Retina (tissue), 1 donor: ENCODE measurements around the gene PTN.

Experiments
- DNase-seq: peaks from one replicate; pipeline ENCODE4 v3.0.0-alpha.2; 2016

PTN gene, protein sequence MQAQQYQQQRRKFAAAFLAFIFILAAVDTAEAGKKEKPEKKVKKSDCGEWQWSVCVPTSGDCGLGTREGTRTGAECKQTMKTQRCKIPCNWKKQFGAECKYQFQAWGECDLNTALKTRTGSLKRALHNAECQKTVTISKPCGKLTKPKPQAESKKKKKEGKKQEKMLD

DNA sequence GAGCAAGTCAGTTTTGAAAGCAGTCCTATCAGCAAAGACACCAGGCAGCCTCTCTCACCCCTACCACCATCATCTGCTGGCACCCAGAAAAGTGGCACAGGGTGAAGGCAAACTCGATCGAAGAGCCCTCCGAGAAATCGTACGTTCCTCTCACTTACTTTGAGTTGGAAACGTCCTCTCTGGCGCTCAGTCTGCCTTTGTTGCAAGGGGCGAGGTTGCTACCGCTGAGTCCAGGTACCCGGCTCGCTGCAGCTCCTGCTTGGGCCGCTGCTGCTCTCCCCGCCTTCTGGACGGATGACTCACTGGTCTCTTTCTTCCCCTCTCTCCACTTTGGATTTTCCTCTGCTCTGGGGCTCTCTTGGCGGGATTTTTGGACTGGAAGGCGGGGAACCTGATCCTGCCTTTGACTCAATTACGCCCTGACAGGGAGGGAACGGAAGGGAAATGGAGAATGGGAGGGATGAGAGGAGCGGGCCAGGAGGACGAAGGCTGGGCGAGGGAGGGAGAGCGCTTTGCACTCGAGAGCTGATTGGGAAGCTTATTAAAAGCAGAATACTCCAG is at the start of gene PTN:
Gene PTN, minus strand, starts transcription at position 453 of the 561 bp plus-strand sequence. CDS start 88,760 bp downstream, outside the sequence.
- DNase-seq = peak; percentile 85

DNA sequence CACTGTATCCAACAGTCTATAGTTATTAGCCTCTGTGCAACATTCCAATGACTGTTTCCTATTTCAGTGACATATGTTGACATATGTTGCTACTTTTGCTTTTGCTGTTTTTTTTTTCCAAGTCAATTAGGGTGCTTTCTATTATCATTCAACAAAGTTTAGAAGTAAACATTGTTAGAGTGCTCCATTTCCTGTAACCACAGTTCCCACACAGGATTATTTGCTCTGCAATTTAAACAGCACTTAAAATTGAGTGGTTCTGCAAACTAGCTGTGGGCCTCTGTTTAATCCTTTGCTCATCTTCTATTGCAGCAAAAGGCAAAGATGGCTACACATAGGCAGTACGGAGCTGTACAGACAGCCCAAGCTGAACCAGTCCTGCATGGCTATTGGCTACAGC is 46.5 kb upstream of the PTN start:
- no peak for DNase-seq

DNA sequence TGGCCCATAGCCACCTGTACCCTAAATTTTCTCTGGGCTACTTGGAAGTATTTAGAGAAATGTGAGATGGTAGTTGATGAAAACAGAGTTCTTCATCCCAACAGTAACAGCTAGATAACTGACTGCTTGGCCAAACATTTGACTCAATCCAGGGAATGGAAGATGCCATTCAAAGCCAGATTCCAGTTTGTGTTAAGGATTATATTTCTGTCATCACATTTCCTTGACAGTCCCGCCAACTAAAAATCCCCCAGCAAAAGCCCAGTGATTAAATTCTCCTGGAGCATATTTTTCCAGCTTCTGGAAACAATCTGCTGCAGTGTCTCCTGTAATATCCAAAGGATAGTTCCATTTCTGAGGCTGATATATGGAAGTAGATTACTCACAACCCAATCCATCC is 45.4 kb upstream of the PTN start:
- no peak for DNase-seq

DNA sequence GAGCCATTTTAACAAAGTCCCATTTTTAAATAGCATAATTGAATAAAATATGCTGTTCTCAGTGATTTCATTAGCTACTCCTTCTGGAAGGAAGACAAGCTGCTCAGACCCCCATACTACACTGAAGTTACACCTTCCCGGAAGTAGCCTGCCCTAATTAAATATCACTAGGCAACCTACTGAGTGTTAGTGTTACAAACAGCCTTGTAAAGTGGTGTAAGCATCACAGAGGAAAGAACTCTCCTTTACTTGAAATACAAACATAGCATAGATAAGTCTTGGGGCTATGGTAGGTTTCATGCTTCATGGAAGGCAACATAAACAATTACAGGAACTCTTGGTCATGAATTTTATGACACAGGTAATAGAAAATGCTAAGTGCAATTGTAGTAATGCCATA is 43.4 kb upstream of the PTN start:
- no peak for DNase-seq

DNA sequence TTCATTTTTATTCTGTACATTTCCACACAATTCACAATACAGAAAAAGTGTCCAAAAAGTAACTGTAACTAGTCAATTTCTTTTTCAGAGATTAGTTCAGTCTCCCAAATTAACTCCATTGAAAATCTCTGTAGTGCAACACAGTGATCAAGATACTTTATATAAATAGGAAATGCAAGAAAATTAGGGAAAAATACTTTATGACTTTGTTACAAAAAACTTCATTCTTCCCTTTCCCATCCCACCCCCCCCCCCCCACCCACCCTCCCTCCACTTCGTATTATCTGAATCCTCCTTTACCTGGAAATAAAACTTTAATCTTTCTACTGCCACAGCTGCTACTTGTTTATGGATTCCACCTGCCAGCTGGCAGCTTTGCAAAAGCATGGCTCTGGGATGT is 37.5 kb upstream of the PTN start:
- no peak for DNase-seq

DNA sequence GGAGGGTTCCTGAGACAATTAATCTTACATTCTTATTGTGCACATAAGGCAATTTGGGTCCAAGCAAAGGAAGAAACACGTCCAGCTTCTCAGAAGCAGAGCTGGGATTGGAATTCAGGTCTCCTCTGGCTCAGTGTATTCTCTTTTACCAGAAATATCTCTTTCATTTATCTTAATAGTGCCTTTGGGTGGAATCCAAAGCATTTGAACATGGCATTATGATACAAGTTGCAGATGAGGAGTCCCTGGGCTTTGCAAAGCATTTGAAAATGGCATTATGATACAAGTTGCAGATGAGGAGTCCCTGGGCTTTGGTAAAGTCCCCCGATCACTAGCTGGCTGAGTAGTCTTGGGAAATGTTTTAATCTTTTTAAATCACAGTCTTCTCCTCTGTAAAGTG is 30.0 kb upstream of the PTN start:
- no peak for DNase-seq

DNA sequence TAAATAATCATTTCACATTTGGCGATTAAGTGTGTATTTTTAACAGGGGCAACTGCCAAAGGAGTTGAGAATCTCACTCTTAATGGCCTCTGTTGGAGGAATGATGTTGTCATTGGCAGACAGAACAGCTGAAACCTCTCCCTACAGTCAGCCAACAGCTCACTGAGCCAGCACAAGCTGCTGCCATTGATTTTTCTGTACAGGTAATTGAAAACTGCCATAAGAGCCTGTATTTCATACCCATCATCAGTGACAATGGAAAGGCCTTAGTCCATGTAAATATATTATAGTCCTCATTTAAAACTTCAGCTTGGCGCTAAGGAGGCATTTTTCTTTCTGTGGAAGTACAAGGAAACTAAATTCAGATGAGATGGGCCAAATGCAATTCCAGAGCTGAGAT is 28.1 kb upstream of the PTN start:
- DNase-seq = no peak

DNA sequence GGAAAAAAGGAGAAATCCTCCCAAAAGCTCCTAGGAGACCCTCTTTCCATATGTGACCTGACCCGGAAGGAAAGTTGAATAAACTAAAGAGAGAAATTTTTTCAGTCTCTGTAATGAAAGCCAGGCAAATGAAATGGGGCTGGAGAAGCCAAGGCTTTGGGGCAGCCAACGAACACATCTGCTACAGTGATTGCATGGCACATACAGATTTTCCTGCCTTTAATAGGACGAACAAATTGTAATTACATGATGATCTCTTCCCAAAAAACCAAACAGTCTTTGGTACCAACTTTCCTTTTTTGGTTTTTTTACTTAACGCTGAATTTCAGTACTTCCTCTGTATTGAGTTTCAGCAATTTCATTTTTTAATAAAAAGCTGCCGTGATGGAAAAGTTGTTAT is 23.5 kb upstream of the PTN start:
- no peak for DNase-seq

DNA sequence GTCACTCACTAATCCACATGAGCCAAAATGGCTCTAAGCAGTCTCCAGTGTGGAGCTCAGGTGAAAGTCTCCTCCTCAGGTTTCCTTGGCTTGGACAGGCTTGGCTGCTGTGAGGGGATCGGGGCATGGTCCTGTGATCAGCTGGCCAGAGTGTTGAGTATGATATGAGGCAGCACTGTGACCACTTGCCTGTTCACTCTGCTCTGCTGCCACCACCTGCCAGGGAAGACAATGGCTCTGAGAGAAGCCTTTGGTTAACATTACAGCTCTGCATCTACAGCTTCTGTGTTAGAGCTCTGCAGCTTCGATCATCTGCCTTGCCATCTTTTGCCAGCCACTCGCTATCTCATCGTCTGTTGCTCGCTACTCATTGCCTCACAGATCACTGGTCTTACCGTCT is 20.1 kb upstream of the PTN start:
- no peak for DNase-seq

DNA sequence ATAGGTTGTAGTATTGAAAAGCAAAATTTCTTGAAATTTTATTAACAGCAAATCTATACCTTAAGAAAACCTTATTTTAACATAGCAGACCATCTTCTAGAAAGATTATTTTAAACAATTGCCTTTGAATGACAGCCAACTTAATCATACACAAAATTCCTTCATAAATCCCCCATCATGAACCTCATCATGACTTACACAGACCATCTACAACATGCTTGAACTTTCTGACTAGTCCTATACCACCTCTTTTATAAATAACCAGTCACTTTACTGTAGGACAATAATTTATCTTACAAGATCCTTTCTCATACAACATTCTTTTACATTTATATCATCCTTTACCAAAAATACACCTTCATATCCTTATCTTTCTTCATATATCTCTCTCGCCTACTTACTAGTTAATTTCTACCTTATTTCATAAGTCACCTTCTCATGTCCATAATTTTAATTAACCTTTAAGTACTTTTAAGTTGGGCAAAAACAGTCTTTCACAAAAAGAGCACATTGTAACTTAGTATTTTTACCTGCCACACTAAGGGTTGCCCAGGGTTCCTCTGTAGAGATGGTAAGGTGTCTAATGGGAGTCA is 16.6 kb upstream of the PTN start:
- no peak for DNase-seq

DNA sequence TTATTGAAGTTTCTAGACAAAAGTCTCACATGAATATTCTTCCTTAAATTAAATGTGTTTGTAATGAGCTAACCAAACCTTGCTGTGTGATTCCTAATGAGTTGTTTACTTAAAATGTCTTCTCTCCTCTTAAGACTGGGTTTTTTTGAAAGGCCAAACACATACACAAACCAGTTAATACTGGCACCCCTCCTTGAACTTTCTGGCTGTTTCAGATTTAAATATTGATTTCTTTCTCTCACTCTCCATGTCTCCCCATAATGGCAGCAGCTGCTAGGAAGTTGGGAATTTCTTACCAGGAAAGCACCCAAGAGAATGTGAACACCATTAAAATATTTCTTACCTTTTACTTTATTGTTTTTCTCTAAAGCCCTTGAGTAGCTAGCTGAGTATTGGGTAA is 11.4 kb upstream of the PTN start:
- no peak for DNase-seq

DNA sequence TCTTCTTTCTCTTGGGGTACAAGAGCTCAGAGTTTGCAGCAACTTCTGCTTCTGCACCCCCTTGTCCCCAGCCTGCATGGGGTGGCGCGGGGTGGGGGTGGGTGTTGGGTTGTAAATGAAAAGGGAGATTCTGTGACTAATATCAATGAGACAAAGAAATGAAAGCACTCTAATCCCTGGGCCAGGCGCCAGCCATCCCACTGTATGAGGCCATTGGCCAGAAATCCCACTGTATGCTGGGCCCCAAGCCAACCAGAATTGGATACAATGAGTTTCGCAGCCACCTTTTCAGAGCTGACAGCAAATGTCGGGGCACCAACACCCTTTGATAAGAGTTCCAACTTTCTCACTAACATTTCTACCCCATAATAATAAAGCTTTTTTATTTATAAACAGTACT is 10.9 kb upstream of the PTN start:
- no peak for DNase-seq

DNA sequence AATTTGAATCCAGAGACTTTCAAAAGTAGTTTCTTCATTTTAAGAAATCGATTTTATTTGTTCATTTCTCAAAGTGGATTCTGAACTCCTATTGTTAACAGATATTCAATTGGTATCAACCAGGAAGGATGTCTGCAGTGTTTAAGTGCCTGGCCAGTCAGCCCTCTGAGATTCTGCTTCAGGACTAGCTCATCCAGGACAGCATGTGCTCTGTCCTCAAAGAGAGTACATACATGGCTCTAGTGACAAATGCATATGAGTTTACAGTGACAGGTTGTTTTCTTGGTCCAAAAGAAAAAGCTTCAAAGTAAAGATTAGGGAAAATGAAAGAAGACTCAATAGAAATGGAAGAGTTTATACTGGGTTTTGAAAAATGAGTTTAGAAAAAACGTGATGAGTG is 8.4 kb upstream of the PTN start:
- DNase-seq = no peak

DNA sequence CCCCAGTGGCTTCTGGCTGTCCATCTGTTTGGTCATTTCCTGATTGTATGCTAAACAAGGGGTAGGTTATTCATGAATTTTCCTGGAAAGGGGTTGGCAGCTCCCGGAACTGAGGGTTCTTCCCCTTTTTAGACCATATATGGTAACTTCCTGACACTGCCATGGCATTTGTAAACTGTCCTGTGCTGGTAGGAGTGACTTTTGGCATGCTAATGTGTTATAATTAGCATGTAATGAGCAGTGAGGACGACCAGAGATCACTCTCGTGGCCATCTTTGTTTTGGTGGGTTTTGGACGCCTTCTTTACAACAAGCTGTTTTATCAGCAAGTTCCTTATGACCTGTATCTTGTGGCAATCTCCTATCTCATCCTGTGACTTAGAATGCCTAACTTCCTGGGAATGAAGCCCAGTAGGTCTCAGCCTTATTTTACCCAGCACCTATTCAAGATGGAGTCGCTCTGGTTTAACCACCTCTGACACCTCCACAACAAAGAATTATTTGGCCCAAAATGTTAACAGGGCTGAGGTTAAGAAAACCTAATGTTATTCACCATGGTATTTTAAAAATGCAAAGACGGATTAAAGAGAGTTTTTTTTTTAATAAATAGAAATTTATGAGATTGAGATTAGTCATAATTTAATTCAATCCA is 2.4 kb upstream of the PTN start:
- DNase-seq = no peak

DNA sequence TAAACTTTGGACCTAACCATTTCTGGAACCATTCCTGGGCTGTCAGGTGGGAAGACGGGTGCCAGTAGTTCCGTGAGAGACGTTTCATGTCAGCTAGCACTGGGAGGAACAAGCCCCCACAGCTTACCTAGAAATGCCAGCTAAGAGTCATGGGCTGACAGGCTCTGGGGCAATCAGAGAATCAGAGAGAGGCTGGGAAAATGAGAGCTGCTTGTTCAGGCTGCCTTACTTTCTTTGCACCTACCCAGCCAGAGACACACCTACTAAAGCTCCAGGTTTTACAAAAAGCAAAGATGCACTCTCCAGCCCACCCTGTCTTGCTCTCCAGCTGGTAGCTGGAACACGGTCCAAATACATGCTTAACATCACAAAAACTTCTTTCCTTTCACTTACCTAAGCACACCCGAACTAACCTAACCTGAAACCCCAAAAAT is 688 bp downstream of the PTN start:
- DNase-seq = no peak

DNA sequence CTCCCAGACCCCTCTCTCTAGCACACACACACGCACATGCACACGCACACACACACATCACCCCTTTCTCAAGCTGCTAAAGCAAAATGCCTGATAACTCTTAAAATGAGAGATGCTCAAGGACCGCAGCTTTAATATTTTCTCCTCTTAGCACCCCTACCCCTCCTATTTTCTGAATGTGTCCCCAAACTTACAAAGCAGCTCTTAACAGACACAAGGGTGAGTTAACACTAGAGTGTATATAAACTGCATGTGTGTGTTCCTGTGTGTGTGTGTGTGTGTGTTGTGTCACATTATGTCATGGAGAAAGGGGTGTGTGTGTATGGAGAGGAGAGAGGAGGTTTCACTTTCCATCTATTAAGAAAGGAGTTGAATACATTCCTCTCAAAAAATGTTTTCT is 1.3 kb downstream of the PTN start:
- no peak for DNase-seq

DNA sequence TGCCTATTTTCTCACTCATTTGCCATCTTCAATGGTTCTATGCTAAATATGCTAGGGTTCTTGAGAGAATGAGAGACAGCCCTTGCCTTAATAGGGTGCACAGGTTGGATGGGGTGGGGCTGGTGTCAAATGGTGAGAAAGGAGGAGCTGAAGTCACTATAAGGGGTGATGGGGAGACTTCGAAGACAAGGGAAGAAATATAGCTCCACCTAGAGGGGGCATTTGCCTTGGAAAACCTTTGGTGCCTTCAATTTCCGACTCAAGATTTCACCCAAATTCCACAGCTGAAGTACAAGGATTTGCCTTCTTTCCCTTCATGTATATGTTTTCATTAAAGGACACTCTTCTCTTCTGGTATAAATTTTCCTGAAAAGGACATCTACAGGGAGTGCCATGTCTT is 5.6 kb downstream of the PTN start:
- no peak for DNase-seq

DNA sequence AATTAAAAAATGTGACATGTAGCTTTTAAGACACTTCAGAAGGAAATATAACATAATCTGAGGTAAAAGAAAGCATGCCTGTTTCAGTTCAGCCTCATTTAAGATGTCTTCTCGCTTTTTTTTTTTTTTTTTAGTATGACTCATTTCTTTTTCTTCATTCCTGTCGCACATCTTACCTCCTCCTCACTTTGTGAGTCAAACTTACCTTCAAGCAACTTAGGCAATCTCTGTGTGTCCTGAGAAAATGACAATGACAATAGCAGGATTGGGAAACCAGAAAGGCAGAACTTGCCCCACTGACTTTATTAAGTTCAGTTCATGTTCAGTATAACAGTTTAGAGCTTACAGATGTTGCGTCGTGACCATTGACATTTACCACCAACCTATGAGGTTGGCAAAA is 7.7 kb downstream of the PTN start:
- DNase-seq = no peak

DNA sequence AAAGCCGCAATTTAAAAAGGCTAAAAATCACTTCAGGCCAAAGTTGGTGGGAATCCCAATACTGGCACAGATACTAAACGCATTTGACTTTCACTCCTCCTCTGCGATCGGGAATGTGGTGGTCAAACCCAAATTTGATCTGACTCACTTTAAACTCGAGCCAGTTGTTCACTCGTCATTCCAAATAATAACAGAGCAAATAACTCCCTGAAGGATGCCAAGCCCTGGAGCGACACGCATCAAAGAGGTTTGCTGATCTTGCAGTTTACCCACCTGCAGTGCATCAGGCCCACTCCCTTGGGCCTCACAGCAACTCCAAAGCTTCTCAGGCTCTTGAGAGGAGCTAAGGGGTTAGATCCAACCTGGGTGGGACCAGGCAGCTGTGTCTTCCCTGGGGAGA is 12.2 kb downstream of the PTN start:
- no peak for DNase-seq

DNA sequence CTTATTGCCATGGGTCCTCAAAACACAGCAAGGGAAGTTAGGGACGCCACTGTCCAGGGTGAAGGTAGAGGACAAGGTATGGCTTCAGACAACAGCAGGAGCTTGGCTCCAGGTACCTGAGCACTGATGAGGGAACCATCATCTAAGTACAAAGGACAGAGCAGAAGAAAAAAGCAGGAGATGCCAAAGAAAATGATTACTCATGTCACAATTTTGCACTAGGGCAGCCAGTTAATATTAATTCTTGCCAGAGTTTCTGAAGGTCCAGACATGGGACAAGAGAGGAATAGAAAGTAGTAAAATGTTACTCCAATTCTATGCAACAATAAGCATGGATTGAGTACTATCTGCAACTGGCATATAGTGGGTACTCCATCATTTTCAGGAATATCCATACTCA is 14.1 kb downstream of the PTN start:
- no peak for DNase-seq

DNA sequence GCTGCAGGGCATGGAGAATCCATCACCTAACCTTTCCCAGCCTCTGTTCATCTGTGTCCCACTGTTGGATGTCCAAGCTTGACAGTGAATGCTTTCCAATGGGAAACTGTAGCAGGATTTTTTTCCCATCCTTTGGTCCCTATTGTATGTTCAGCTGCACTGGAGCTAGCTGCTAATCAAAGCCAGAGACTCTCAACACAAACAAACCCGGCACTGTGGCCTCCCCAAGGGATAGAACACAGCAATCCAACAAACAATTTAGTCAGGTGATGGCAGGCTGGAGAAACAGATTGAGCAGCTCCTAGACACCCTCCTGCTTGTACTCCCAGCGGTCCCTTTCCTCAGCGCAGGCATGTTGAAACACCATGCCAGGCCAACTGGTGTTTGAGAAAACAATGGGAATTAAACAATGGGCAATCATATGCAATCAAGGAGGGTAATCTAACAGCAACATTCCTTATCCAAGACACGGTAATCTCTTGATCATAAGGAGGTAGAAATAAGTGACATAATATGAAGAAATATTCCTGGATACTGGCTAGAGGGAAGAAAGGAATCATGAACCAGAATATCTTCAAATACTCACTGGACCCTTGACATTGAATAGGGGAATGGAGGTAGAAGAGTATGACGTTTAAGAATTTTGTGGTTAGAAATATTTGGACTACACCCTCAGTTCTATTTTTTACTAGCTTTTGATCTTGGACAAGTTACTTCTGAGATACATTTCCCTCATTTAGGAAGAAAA is 15.0 kb downstream of the PTN start:
- peak; percentile 11 for DNase-seq

DNA sequence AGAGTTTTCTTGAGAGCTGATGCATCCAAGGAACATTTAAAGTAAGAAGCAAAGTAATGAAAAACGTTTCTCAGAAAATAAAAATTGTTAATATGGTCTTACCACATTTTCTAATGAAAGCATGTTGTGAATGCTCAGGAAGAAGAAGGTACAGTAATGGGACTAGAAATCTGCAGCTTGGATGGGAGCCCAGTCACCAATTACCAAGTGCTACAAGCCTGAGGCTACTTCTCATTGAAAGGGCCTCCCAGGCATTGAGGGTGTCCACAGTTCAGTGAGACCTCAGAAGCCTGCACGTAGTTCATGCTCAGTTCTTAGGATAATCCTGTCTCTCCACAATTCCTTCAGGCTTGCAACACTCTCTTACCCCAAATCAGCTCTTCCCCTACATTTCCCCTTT is 17.6 kb downstream of the PTN start:
- no peak for DNase-seq

DNA sequence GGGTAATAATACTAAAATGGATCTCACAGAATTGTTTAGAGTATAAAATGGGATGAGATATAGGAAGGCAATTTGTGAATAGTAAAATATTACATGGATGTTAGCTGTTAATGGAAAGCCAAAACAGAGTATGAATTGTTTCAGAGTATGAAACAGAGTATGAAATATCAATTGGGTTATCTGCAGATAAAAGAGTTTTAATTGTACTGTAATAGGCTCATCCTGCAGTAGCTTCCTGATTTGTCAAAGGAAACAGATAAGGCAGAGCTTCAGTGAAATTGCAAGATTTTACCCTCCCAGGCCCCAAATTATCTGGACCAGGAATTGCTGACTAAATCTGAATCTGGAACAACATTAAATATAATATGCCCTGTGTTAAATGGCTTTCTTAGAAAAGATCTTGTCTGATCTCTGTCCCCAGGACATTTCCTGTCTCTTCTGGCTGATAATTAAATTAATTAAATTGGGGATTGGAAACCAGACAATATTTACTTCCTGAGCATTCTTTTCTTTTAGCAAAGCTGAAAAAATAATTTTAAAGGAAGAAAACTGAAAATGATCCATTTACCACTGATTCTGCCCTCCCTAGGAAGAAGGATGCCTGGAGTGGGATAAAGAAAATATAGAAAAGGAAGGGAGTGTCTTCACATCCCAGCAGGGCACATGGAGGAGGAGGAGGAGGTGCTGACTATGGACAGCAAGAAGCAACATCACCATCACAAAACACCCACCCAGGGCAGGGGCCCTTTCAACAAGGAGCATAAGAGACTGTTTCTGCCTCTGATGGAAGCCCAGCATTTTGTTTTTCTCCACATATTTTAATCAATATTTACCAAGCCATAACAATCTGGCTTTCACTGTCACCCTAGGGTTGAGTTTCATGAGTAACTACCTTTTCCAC is 18.5 kb downstream of the PTN start:
- DNase-seq = no peak
